GM23338 (cell line): ENCODE measurements around the gene GPNMB.

Experiments used
- CREB1 ChIP-seq: fragments of 250-450 bp; sonication (Bioruptor Pico); IDR thresholded peaks from 2 replicates; pipeline ENCODE4 v1.5.0; 2020; ENCODE audit warnings: low read depth, mild to moderate bottlenecking, moderate library complexity
- EZH2 ChIP-seq: fragments of 200-600 bp; sonication (generic); IDR thresholded peaks from one replicate; pipeline ENCODE4 v1.8.0; 2017; ENCODE audit warnings: antibody characterized with exemption, mild to moderate bottlenecking, low read depth; ENCODE audit not compliant: unreplicated experiment
- EZH2phosphoT487 ChIP-seq: fragments of 200-600 bp; sonication (generic); IDR thresholded peaks from one replicate; pipeline ENCODE4 v1.8.1; 2018; ENCODE audit warnings: antibody characterized with exemption; ENCODE audit not compliant: unreplicated experiment
- JUNB ChIP-seq: IDR thresholded peaks from one replicate; pipeline ENCODE4 v1.6.1; 2016; ENCODE audit warnings: antibody characterized with exemption; ENCODE audit not compliant: unreplicated experiment
- POLR2AphosphoS5 ChIP-seq: IDR thresholded peaks from 2 replicates; pipeline ENCODE4 v1.6.1; 2016; ENCODE audit warnings: antibody characterized with exemption, low read depth
- STAT1 ChIP-seq: IDR thresholded peaks from one replicate; pipeline ENCODE4 v1.6.1; 2016; ENCODE audit warnings: antibody characterized with exemption; ENCODE audit not compliant: unreplicated experiment
- ZNF331 ChIP-seq: fragments of 250-450 bp; sonication (Bioruptor Pico); IDR thresholded peaks from 2 replicates; pipeline ENCODE4 v1.5.0; 2020; ENCODE audit warnings: low read depth, mild to moderate bottlenecking, moderate library complexity
- TF ChIP-seq, protein P1 (sequence below), 2 experiments: fragments of 200-600 bp in 1 of 2; sonication (generic) in 1 of 2; conservative IDR thresholded peaks; 2 replicates each; pipeline versions ENCODE4 v1.5.1 to v1.6.1; 2016 to 2017; ENCODE audit warnings: antibody characterized with exemption in 2 of 2, low read depth in 2 of 2, mild to moderate bottlenecking in 2 of 2, moderate library complexity in 1 of 2
- TF ChIP-seq, protein P2 (sequence below): IDR thresholded peaks from one replicate; pipeline ENCODE4 v1.6.1; 2018; ENCODE audit warnings: antibody characterized with exemption; ENCODE audit not compliant: unreplicated experiment
- TF ChIP-seq, protein P3 (sequence below): IDR thresholded peaks from 2 replicates; pipeline ENCODE4 v1.6.1; 2016; ENCODE audit warnings: antibody characterized with exemption

DNA sequence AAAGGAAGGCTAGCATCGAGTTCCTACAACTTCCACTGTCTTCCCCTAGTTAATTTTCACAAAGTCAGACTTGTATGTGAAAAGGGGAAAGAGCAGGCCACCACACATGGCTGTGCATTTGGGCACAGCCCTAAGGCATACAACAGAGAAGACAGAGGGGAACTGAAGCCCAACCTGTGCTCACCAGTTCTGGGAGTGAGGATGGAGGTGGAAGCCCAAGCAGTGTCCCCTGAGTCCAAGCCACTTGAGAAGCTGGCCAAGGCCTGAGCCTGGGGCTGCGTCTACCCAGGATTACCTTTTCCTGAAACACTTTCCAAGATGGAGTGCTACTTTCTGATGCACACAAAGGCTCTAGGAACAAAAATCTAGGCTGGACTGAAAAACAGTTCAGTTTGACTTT is 20.3 kb downstream of the GPNMB start:
- TF ChIP-seq, protein P1, sequence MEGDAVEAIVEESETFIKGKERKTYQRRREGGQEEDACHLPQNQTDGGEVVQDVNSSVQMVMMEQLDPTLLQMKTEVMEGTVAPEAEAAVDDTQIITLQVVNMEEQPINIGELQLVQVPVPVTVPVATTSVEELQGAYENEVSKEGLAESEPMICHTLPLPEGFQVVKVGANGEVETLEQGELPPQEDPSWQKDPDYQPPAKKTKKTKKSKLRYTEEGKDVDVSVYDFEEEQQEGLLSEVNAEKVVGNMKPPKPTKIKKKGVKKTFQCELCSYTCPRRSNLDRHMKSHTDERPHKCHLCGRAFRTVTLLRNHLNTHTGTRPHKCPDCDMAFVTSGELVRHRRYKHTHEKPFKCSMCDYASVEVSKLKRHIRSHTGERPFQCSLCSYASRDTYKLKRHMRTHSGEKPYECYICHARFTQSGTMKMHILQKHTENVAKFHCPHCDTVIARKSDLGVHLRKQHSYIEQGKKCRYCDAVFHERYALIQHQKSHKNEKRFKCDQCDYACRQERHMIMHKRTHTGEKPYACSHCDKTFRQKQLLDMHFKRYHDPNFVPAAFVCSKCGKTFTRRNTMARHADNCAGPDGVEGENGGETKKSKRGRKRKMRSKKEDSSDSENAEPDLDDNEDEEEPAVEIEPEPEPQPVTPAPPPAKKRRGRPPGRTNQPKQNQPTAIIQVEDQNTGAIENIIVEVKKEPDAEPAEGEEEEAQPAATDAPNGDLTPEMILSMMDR (conservative IDR thresholded peaks at IDR 0.05; ENCODE audit: low read depth in 2 of 2) = no peak
- TF ChIP-seq POLR2AphosphoS5 (no peak), CREB1 (CRISPR knock-in tag) (no peak), EZH2phosphoT487 (no peak), EZH2 (no peak), JUNB (no peak), ZNF331 (CRISPR knock-in tag) (no peak), STAT1 (no peak)
- TF ChIP-seq, protein P2, sequence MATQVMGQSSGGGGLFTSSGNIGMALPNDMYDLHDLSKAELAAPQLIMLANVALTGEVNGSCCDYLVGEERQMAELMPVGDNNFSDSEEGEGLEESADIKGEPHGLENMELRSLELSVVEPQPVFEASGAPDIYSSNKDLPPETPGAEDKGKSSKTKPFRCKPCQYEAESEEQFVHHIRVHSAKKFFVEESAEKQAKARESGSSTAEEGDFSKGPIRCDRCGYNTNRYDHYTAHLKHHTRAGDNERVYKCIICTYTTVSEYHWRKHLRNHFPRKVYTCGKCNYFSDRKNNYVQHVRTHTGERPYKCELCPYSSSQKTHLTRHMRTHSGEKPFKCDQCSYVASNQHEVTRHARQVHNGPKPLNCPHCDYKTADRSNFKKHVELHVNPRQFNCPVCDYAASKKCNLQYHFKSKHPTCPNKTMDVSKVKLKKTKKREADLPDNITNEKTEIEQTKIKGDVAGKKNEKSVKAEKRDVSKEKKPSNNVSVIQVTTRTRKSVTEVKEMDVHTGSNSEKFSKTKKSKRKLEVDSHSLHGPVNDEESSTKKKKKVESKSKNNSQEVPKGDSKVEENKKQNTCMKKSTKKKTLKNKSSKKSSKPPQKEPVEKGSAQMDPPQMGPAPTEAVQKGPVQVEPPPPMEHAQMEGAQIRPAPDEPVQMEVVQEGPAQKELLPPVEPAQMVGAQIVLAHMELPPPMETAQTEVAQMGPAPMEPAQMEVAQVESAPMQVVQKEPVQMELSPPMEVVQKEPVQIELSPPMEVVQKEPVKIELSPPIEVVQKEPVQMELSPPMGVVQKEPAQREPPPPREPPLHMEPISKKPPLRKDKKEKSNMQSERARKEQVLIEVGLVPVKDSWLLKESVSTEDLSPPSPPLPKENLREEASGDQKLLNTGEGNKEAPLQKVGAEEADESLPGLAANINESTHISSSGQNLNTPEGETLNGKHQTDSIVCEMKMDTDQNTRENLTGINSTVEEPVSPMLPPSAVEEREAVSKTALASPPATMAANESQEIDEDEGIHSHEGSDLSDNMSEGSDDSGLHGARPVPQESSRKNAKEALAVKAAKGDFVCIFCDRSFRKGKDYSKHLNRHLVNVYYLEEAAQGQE = no peak
- TF ChIP-seq, protein P3, sequence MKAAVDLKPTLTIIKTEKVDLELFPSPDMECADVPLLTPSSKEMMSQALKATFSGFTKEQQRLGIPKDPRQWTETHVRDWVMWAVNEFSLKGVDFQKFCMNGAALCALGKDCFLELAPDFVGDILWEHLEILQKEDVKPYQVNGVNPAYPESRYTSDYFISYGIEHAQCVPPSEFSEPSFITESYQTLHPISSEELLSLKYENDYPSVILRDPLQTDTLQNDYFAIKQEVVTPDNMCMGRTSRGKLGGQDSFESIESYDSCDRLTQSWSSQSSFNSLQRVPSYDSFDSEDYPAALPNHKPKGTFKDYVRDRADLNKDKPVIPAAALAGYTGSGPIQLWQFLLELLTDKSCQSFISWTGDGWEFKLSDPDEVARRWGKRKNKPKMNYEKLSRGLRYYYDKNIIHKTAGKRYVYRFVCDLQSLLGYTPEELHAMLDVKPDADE = no peak
